CD4-positive, alpha-beta memory T cell (primary cell): ENCODE data around the gene H2BK1. TPM values are rescaled to one million over a fixed set of nuclear protein-coding genes. Genes with fewer than 3 reads are reported as not detected.

ENCODE experiments used
- CTCF ChIA-PET: fragments of 350-600 bp; sonication (Branson Sonifier 250); formaldehyde crosslinking; loops from one replicate; lab custom pipeline; 2021; ENCODE audit warnings: inconsistent platforms; ENCODE audit not compliant: partially characterized antibody; lab: Charles Lee
- POLR2A ChIA-PET: fragments of 350-600 bp; sonication (Branson Sonifier 250); formaldehyde crosslinking; loops from one replicate; lab custom pipeline; 2021; ENCODE audit not compliant: partially characterized antibody; lab: Charles Lee
- DNase-seq, 5 donors: peaks; one replicate each; pipeline versions ENCODE4 v3.0.0 to v3.0.0-alpha.2; 2020 to 2022; ENCODE audit warnings: mixed read lengths in 1 of 5
- H3K27ac ChIP-seq: one replicate; pipeline ENCODE4 v1.7.0; 2013; ENCODE audit warnings: low read depth, low read length
- H3K27me3 ChIP-seq: 2 replicates; pipeline ENCODE4 v1.7.0; 2013; ENCODE audit warnings: mild to moderate bottlenecking, low read length, moderate library complexity; ENCODE audit not compliant: insufficient read depth
- H3K36me3 ChIP-seq: 2 replicates; pipeline ENCODE4 v1.7.0; 2013; ENCODE audit warnings: mild to moderate bottlenecking, low read length, moderate library complexity; ENCODE audit not compliant: insufficient read depth
- H3K4me1 ChIP-seq: 2 replicates; pipeline ENCODE4 v1.7.0; 2013; ENCODE audit warnings: mild to moderate bottlenecking, low read length, moderate library complexity; ENCODE audit not compliant: insufficient read depth
- H3K4me3 ChIP-seq, 2 donors: one replicate each; pipeline ENCODE4 v1.7.0; 2013; ENCODE audit warnings: low read length in 2 of 2, mild to moderate bottlenecking in 1 of 2
- H3K9me3 ChIP-seq, 2 donors: one replicate each; pipeline ENCODE4 v1.7.0; 2013; ENCODE audit warnings: low read length in 2 of 2, control low read depth in 1 of 2; ENCODE audit not compliant: control insufficient read depth in 1 of 2
- H3K27ac Mint-ChIP-seq, 7 donors: one replicate each; pipeline ENCODE4 v1.8.0; 2020 to 2021; ENCODE audit warnings: mixed read lengths in 7 of 7, mild to moderate bottlenecking in 6 of 7, inconsistent platforms in 3 of 7, moderate library complexity in 3 of 7
- H3K27me3 Mint-ChIP-seq, 2 donors: one replicate each; pipeline ENCODE4 v1.8.0; 2020 to 2021; ENCODE audit warnings: mixed read lengths in 2 of 2
- H3K36me3 Mint-ChIP-seq, 2 donors: one replicate each; pipeline ENCODE4 v1.8.0; 2020 to 2021; ENCODE audit warnings: mixed read lengths in 2 of 2, inconsistent platforms in 1 of 2, mild to moderate bottlenecking in 1 of 2
- H3K4me1 Mint-ChIP-seq, 4 donors: one replicate each; pipeline ENCODE4 v1.8.0; 2020 to 2021; ENCODE audit warnings: mixed read lengths in 4 of 4, mild to moderate bottlenecking in 1 of 4
- H3K4me3 Mint-ChIP-seq, 8 donors: one replicate each; pipeline ENCODE4 v1.8.0; 2020 to 2021; ENCODE audit warnings: mixed read lengths in 8 of 8, mild to moderate bottlenecking in 7 of 8, moderate library complexity in 6 of 8, inconsistent platforms in 3 of 8
- H3K9me3 Mint-ChIP-seq, 8 donors: one replicate each; pipeline ENCODE4 v1.8.0; 2020 to 2021; ENCODE audit warnings: mixed read lengths in 8 of 8, mild to moderate bottlenecking in 5 of 8, inconsistent platforms in 3 of 8, moderate library complexity in 1 of 8
- intact Hi-C: fragments of 100-400 bp; cut with micrococcal nuclease; formaldehyde crosslinking; loops from one replicate; pipeline ENCODE4 v1.15.1; 2023
- polyA plus RNA-seq, 2 donors: library from polyadenylated mRNA; unstranded; fragments of 300-500 nt; fragmentation: Illumina TruSeq; gene quantifications; one replicate each; pipeline ENCODE4 v1.2.3, GENCODE V29; 2021
- total RNA-seq, 2 experiments: library from RNA; stranded (reverse); gene quantifications; one replicate each; pipeline ENCODE4 v1.2.3, GENCODE V29; 2021

The H2BK1 gene
- total and polyA plus RNA-seq, 4 experiments from 2014 or later: 4.9 to 6.9 TPM; not detected in 2

- Histone ChIP-seq H3K27ac (no peak overlapping the region), H3K4me1 (peaks cover 40% of the 10 kb centered on the region), H3K36me3 (peaks cover 6% of the 10 kb centered on the region), H3K4me3 (no peak overlapping the region), H3K27me3 (peaks cover 11% of the 10 kb centered on the region), H3K9me3 (no peaks in the 10 kb centered on the region)
- Mint-ChIP-seq H3K27ac (peak overlapping the region; percentile 19 to 92 (median 86)), H3K4me1 (peaks cover 14 to 40% (median 24%) of the 10 kb centered on the region in 4 donors), H3K9me3 (no peaks in the 10 kb centered on the region), H3K4me3 (peak overlapping the region in 1 of 8 donors; percentile 76), H3K36me3 (peaks cover 0 to 3% of the 10 kb centered on the region in 2 donors), H3K27me3 (peaks cover 7 to 10% of the 10 kb centered on the region in 2 donors)
- DNase-seq: peak in 1 of 5 donors; percentile 27
- POLR2A ChIA-PET: interaction anchor here (2.3 to 5.1 kb wide), 3 partner anchors 9 to 36 kb away, joined by 8 to 50 read pairs (median 32); partner anchors contain the start of genes ABCF2 and CHPF2
- intact Hi-C loops: no loop called here
- CTCF ChIA-PET: interaction anchor here (0.9 to 4.6 kb wide), 8 partner anchors 10 to 119 kb away, joined by 6 to 33 read pairs (median 18); partner anchors contain the start of genes ABCF2, CHPF2 and GBX1
Measured at GRCh38 chr7:151242159-151243044, 32.1 kb upstream of the H2BK1 start.

- Mint-ChIP-seq H3K27me3 (peaks cover 7% of the 10 kb centered on the region in 2 donors), H3K36me3 (peaks cover 3 to 7% of the 10 kb centered on the region in 2 donors), H3K4me3 (no peak overlapping the region), H3K9me3 (no peaks in the 10 kb centered on the region), H3K4me1 (peaks cover 13 to 42% (median 24%) of the 10 kb centered on the region in 4 donors), H3K27ac (no peak overlapping the region)
- no peak overlapping the region for H3K4me3 ChIP-seq
- intact Hi-C loops: no loop called here
- no peaks in the 10 kb centered on the region for H3K9me3 ChIP-seq
- peak in 1 of 5 donors; percentile 5 for DNase-seq
- H3K27me3 ChIP-seq: peaks cover 8% of the 10 kb centered on the region
- ChIA-PET CTCF (interaction anchor here (2.9 to 4.6 kb wide), 3 partner anchors 14 to 73 kb away, joined by 20 to 33 read pairs (median 26); partner anchors contain the start of genes ABCF2 and GBX1), POLR2A (interaction anchor here (3.8 to 5.1 kb wide), 2 partner anchors 8 to 15 kb away, joined by 32 to 50 read pairs; partner anchors contain the start of genes ABCF2 and CHPF2)
- H3K27ac ChIP-seq: no peak overlapping the region
- H3K4me1 ChIP-seq: peaks cover 34% of the 10 kb centered on the region
- peaks cover 11% of the 10 kb centered on the region for H3K36me3 ChIP-seq
Measured at GRCh38 chr7:151241755-151242096, 31.4 kb upstream of the H2BK1 start.

- POLR2A ChIA-PET: interaction anchor here (3.8 to 5.1 kb wide), 2 partner anchors 8 to 14 kb away, joined by 32 to 50 read pairs; partner anchors contain the start of genes ABCF2 and CHPF2
- Histone ChIP-seq H3K9me3 (no peaks in the 10 kb centered on the region), H3K4me1 (peaks cover 33% of the 10 kb centered on the region), H3K36me3 (peaks cover 17% of the 10 kb centered on the region), H3K27me3 (peaks cover 8% of the 10 kb centered on the region), H3K27ac (no peak overlapping the region), H3K4me3 (no peak overlapping the region)
- H3K4me3 Mint-ChIP-seq: no peak overlapping the region
- peaks cover 8 to 13% of the 10 kb centered on the region in 2 donors for H3K36me3 Mint-ChIP-seq
- no peaks in the 10 kb centered on the region for H3K9me3 Mint-ChIP-seq
- no peak for DNase-seq
- peaks cover 13 to 43% (median 23%) of the 10 kb centered on the region in 4 donors for H3K4me1 Mint-ChIP-seq
- CTCF ChIA-PET: no interaction called here
- intact Hi-C loops: no loop called here
- H3K27me3 Mint-ChIP-seq: peaks cover 3 to 4% of the 10 kb centered on the region in 2 donors
- H3K27ac Mint-ChIP-seq: peak overlapping the region in 1 of 7 donors; percentile 22
Measured at GRCh38 chr7:151240942-151241754, 30.9 kb upstream of the H2BK1 start.

GRCh38 chr7:151240536-151240935, 30.2 kb upstream of the H2BK1 start:
- peaks cover 0 to 4% of the 10 kb centered on the region in 2 donors for H3K27me3 Mint-ChIP-seq
- POLR2A ChIA-PET: interaction anchor here (4.2 kb wide), 1 partner anchor 13 kb away, joined by 16 read pairs; the partner anchor contains the start of gene ABCF2
- intact Hi-C loops: no loop called here
- Histone ChIP-seq H3K9me3 (no peaks in the 10 kb centered on the region), H3K4me3 (no peak overlapping the region), H3K27ac (no peak overlapping the region), H3K27me3 (peaks cover 8% of the 10 kb centered on the region), H3K4me1 (peaks cover 29% of the 10 kb centered on the region), H3K36me3 (peaks cover 21% of the 10 kb centered on the region)
- peaks cover 11 to 39% (median 22%) of the 10 kb centered on the region in 4 donors for H3K4me1 Mint-ChIP-seq
- no peaks in the 10 kb centered on the region for H3K9me3 Mint-ChIP-seq
- no peak overlapping the region for H3K4me3 Mint-ChIP-seq
- peaks cover 8 to 14% of the 10 kb centered on the region in 2 donors for H3K36me3 Mint-ChIP-seq
- no peak for DNase-seq
- CTCF ChIA-PET: no interaction called here
- H3K27ac Mint-ChIP-seq: peak overlapping the region in 1 of 7 donors; percentile 12

GRCh38 chr7:151239837-151240459, 29.7 kb upstream of the H2BK1 start:
- peak overlapping the region in 1 of 7 donors; percentile 12 for H3K27ac Mint-ChIP-seq
- no peaks in the 10 kb centered on the region for H3K9me3 ChIP-seq
- no peak overlapping the region for H3K4me3 ChIP-seq
- CTCF ChIA-PET: no interaction called here
- POLR2A ChIA-PET: interaction anchor here (4.2 kb wide), 1 partner anchor 13 kb away, joined by 16 read pairs; the partner anchor contains the start of gene ABCF2
- peaks cover 0 to 4% of the 10 kb centered on the region in 2 donors for H3K27me3 Mint-ChIP-seq
- peaks cover 24% of the 10 kb centered on the region for H3K4me1 ChIP-seq
- intact Hi-C loops: no loop called here
- H3K36me3 Mint-ChIP-seq: peaks cover 8 to 14% of the 10 kb centered on the region in 2 donors
- H3K4me3 Mint-ChIP-seq: no peak overlapping the region
- no peaks in the 10 kb centered on the region for H3K9me3 Mint-ChIP-seq
- H3K27ac ChIP-seq: no peak overlapping the region
- peaks cover 5% of the 10 kb centered on the region for H3K27me3 ChIP-seq
- no peak for DNase-seq
- peaks cover 27% of the 10 kb centered on the region for H3K36me3 ChIP-seq
- peaks cover 11 to 37% (median 24%) of the 10 kb centered on the region in 4 donors for H3K4me1 Mint-ChIP-seq

- no peak overlapping the region for H3K27ac ChIP-seq
- peaks cover 8 to 14% of the 10 kb centered on the region in 2 donors for H3K36me3 Mint-ChIP-seq
- no peak overlapping the region for H3K4me3 ChIP-seq
- intact Hi-C loops: no loop called here
- peaks cover 29% of the 10 kb centered on the region for H3K36me3 ChIP-seq
- H3K4me1 Mint-ChIP-seq: peaks cover 11 to 34% (median 21%) of the 10 kb centered on the region in 4 donors
- H3K4me3 Mint-ChIP-seq: no peak overlapping the region
- POLR2A ChIA-PET: interaction anchor here (4.2 kb wide), 1 partner anchor 12 kb away, joined by 16 read pairs; the partner anchor contains the start of gene ABCF2
- no peaks in the 10 kb centered on the region for H3K27me3 ChIP-seq
- CTCF ChIA-PET: no interaction called here
- no peaks in the 10 kb centered on the region for H3K9me3 Mint-ChIP-seq
- peak overlapping the region in 1 of 7 donors; percentile 55 for H3K27ac Mint-ChIP-seq
- H3K9me3 ChIP-seq: no peaks in the 10 kb centered on the region
- no peak for DNase-seq
- H3K4me1 ChIP-seq: peaks cover 24% of the 10 kb centered on the region
- H3K27me3 Mint-ChIP-seq: no peaks in the 10 kb centered on the region
Measured at GRCh38 chr7:151238924-151239836, 28.9 kb upstream of the H2BK1 start.
